ENCODE data around the gene DBH. TPM values are rescaled to one million over a fixed set of nuclear protein-coding genes. Genes with fewer than 3 reads are reported as not detected.

DBH gene
- total RNA-seq, 2 donors from 2014 or later: not detected

- DNase-seq (no peak), ATAC-seq (no peak)
- Histone ChIP-seq H3K36me3 (replicated peaks in 1 of 2; ENCODE audit: insufficient read depth in 1 of 2, low read depth in 2 of 2) (no peaks in the 10 kb centered on the region), H3K9me3 (peaks cover 0 to 20% (median 0%) of the 10 kb centered on the region in 3 donors), H3K27ac (no peak overlapping the region), H3K27me3 (no peaks in the 10 kb centered on the region), H3K4me3 (no peak overlapping the region), H3K4me1 (no peaks in the 10 kb centered on the region)
- WGBS, 2 donors: 84 to 85% methylated on average over 12 to 15 of the region's 15 CpGs
- intact Hi-C loops (cut with DNase I): no loop called here
- TF ChIP-seq CTCF (IDR thresholded peaks at IDR 0.05): no peak
- no peak for TF ChIP-seq POLR2A (IDR thresholded peaks at IDR 0.05)
Measured at GRCh38 chr9:133593587-133594253, 42.4 kb upstream of the DBH start.

- Histone ChIP-seq H3K9me3 (peaks cover 0 to 20% (median 0%) of the 10 kb centered on the region in 3 donors), H3K4me1 (no peaks in the 10 kb centered on the region), H3K36me3 (replicated peaks in 1 of 2; ENCODE audit: insufficient read depth in 1 of 2, low read depth in 2 of 2) (no peaks in the 10 kb centered on the region), H3K27ac (no peak overlapping the region), H3K27me3 (no peaks in the 10 kb centered on the region), H3K4me3 (no peak overlapping the region)
- DNase-seq: no peak
- 86 to 88% methylated on average over 2 of the region's 2 CpGs for WGBS, 2 donors
- intact Hi-C loops (cut with DNase I): no loop called here
- TF ChIP-seq CTCF (IDR thresholded peaks at IDR 0.05) (no peak), POLR2A (IDR thresholded peaks at IDR 0.05) (no peak)
- ATAC-seq: no peak
Measured at GRCh38 chr9:133594310-133594709, 41.9 kb upstream of the DBH start.

GRCh38 chr9:133595910-133596309 is 40.3 kb upstream of the DBH start:
- intact Hi-C loops (cut with DNase I): no loop called here
- no peaks in the 10 kb centered on the region for H3K36me3 ChIP-seq (replicated peaks in 1 of 2; ENCODE audit: insufficient read depth in 1 of 2, low read depth in 2 of 2)

GRCh38 chr9:133597316-133597957 is 38.7 kb upstream of the DBH start:
- WGBS, 2 donors: 69 to 75% methylated on average over 7 of the region's 7 CpGs
- Histone ChIP-seq H3K9me3 (peaks cover 0 to 20% (median 0%) of the 10 kb centered on the region in 3 donors), H3K27me3 (no peaks in the 10 kb centered on the region), H3K4me3 (no peak overlapping the region), H3K27ac (no peak overlapping the region), H3K4me1 (no peaks in the 10 kb centered on the region), H3K36me3 (replicated peaks in 1 of 2; ENCODE audit: insufficient read depth in 1 of 2, low read depth in 2 of 2) (no peaks in the 10 kb centered on the region)
- intact Hi-C loops (cut with DNase I): no loop called here
- DNase-seq (no peak), ATAC-seq (no peak)
- TF ChIP-seq CTCF (IDR thresholded peaks at IDR 0.05) (no peak), POLR2A (IDR thresholded peaks at IDR 0.05) (no peak)

More at GRCh38 chr9:133595910-133596309, 40.3 kb upstream of the DBH start:
- TF ChIP-seq POLR2A (IDR thresholded peaks at IDR 0.05) (no peak), CTCF (IDR thresholded peaks at IDR 0.05) (no peak)
- no peaks in the 10 kb centered on the region for H3K4me1 ChIP-seq
- peaks cover 0 to 20% (median 0%) of the 10 kb centered on the region in 3 donors for H3K9me3 ChIP-seq
- no peak overlapping the region for H3K27ac ChIP-seq
- 71 to 75% methylated on average over 8 of the region's 8 CpGs for WGBS, 2 donors
- H3K27me3 ChIP-seq: no peaks in the 10 kb centered on the region
- no peak for DNase-seq
- no peak overlapping the region for H3K4me3 ChIP-seq
- ATAC-seq: no peak

All from body of pancreas (tissue), 4 donors.